CD4-positive, alpha-beta T cell treated with Interleukin-1 beta for 1 hour (primary cell): ENCODE results near the gene MLIP.
"Not testable (repeated sequence)": the region's sequence is repeated elsewhere in the genome, so short reads cannot be mapped to it uniquely, and the experiment has no call there.

Experiments used
- DNase-seq, 2 donors: peaks; one replicate each; pipeline ENCODE4 v3.0.0-alpha.2; 2020 to 2022

Gene MLIP, protein sequence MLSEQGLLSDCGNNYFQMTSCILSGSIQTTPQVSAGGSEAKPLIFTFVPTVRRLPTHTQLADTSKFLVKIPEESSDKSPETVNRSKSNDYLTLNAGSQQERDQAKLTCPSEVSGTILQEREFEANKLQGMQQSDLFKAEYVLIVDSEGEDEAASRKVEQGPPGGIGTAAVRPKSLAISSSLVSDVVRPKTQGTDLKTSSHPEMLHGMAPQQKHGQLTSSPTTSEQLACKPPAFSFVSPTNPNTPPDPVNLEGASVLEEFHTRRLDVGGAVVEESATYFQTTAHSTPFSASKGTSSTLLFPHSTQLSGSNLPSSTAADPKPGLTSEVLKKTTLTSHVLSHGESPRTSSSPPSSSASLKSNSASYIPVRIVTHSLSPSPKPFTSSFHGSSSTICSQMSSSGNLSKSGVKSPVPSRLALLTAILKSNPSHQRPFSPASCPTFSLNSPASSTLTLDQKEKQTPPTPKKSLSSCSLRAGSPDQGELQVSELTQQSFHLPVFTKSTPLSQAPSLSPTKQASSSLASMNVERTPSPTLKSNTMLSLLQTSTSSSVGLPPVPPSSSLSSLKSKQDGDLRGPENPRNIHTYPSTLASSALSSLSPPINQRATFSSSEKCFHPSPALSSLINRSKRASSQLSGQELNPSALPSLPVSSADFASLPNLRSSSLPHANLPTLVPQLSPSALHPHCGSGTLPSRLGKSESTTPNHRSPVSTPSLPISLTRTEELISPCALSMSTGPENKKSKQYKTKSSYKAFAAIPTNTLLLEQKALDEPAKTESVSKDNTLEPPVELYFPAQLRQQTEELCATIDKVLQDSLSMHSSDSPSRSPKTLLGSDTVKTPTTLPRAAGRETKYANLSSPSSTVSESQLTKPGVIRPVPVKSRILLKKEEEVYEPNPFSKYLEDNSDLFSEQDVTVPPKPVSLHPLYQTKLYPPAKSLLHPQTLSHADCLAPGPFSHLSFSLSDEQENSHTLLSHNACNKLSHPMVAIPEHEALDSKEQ

DNA sequence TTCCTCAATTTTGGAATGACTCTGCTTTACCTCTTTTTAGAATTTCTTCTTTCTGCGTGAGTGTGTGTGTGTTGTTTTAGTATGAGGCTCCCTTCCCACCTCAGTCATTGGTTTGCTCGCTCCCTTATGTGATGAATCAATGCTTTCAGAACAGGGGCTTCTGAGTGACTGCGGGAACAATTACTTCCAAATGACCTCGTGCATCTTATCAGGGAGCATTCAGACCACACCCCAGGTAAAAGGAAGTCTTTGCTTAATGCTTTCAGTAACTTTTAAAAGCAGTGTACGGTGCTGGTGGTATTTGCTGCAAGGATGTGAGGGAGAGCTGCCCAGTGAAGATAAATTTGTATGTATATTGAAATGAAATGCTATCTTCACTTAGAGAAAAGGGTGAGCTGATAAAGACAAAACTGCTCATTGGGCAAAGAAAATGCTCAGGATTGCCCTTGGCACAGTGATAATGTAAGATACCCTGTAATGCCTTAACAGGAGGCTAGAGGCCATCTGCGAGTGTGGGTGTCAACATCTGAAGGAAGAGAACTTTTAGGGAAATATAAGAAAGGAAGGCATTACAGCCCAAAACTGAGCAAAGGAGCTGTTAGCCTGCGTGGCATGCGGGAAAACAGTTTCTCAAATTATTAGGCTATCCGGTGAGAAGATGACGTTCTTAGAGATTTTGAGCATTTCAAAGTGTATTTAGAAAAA, at the start of gene MLIP:
TSS of gene MLIP (plus strand) at position 103 of the 705 bp plus-strand sequence. CDS start at position 140, 37 bp downstream.
- DNase-seq, result no peak

DNA sequence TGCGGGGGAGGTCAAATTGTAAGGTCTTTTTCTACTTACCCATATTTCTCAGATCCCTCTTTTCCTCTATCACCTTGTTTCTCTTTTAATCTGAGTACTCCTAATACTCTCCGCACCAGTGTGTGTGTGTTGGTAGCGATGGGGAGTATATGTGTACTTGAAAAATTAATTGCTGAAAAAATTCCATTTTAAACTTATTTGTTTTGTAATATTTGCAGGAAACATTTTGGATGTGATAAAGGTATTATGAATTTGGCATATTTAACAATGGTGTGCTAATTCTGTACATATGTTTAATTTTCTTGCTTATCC, 48.1 kb upstream of the MLIP start:
- no peak for DNase-seq

DNA sequence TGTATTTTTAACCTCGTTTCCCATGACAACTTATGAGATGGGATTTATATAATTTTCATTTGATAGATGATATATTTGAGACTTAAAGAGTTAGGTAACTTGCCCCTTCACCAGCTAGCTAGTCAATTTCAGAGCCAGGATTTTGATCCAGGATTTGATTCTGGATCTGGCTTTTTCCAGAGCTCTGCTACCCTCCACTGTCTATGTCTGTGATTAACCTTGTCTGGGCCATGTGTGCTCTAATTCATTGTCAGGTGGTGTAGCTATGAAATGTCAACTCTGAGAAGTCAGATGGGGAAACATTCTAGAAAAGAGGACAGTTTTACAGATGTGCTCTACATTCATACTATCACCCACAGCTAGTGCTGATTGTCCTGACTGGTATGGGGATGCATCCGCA, 42.5 kb upstream of the MLIP start:
- no peak for DNase-seq

DNA sequence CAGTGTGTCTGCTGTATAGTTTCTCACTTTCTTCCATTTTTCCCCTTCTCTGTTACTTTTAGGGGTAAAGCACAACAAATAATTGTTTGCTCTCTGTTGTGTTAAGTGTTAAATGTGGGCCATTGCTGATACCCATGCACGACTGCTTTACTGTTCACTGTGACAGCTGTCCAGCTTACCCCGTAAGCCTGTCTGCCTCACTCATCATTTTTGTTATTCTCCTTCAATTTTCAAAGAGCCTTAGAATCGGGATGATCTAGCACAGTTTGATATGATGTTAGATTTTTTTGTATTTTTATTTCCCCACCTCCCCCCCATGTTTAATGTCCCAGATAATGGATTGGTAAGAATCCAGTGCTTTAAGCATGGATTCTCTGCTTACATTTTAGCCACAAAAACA, 41.2 kb upstream of the MLIP start:
- no peak for DNase-seq

DNA sequence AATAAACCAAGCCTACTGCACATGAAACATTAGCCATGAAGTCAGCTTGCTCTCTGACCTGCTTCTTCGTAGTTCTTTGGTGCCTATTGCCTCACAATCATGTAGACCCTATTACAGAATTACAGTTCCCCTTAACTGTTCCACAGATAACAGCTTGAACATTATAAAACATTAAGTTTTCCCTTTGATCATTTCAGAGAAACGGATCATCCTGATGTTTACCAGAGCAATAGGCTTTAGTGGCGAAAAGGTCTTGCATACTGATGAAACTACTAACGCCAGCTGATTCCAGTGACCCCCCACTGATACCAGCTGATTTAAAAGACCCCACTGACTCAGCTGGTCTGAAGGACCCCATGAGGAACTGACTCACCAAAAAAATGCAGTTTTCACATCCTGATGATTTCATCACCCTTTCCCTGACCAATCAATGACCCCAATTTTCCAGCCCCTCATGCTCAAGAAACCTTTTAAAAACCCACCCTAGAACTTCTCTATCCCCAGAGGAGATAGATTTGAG, 39.4 kb upstream of the MLIP start:
- no peak for DNase-seq

DNA sequence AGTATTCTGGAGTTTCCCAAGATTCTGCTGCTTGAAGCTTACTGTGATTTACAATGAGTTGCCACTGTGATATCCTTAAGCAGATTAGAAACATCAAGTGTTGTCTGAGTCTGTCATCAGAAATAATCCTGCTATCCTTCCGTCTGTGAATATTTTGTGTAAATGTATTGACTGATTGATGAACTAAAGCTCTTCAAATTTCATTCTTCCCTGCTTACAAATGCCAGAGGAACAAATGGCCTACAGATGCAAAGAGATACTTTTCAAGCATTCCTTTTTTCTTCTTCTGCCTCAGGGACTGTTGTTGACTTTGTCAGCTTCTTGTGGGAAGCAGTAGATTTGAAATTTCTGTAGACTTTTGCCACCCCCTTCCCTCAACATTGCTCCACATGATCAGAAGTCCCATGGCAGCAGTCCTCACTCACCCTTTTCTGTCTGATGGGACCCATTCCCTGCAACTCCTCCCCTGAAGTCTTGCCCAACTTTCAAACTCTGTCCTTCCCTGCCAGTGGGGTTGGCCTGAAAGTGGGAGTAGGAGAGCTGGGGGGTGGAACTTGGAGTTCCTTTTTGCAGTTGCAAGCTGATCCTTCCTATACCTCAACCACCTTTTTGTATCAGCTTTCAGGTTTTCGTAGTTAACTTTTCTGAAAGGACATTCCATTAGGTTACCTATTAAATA, 38.5 kb upstream of the MLIP start:
- no peak for DNase-seq

DNA sequence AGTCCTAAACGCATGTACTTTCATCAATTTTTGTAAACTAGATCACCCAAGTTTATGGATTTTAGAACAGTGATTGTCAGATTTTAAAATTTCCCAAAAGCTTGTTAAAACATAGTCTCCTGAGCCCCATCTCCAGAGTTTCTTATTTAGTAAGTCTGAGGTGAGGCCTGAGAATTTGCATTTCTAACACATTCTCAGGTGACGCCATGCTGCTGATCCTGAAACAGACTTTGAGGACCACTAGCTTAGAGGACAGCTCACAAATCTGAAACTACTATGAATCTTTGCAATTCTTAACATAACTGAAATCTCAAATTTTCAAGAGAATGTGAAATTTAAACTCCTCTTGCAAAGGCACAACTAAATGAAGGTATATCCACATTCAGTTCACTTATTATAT, 37.8 kb upstream of the MLIP start:
- DNase-seq, result no peak

DNA sequence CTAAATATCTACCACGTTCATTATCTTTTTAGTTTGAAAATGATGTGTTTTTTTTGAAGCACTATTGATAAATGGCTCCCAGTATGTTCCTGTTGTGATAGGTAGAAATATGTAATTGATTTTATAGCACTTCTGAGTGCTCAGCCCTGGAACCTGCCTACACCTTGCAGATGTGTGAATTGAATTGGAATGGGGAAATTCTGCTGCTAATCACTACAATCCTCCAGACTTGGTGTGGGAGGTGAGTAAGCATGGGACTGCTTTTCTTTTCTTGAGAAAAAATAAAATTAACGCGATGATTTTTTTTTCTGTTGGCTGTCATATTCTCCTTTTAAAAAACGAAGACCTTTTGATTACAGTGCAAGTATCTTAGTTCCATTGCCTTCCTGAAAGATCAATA, 37.1 kb upstream of the MLIP start:
- no peak for DNase-seq

DNA sequence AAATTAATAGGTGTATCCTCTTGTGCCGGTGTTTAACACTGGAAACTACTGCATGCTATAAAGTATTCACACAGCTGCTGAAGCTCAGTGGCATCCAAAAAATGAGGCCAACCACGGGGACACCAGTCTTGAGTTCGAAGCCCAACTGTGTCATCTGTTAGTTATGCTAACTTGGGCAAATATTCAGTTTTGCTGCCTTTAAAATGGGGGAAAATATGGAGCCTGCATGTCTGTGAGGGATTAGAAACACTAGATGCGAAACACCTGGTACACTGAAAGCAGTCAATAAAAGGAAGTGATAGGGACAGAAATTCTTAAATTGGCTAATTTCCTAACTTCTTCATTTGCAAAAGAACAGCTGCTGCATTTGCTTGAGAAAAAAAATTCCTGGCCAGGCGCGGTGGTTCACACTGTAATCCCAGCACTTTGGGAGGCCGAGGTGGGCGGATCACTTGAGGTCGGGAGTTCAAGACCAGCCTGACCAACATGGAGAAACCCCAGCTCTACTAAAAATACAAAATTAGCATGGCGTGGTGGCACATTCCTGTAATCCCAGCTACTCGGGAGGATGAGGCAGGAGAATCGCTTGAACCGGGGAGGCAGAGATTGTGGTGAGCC, 36.6 kb upstream of the MLIP start:
- no peak for DNase-seq

DNA sequence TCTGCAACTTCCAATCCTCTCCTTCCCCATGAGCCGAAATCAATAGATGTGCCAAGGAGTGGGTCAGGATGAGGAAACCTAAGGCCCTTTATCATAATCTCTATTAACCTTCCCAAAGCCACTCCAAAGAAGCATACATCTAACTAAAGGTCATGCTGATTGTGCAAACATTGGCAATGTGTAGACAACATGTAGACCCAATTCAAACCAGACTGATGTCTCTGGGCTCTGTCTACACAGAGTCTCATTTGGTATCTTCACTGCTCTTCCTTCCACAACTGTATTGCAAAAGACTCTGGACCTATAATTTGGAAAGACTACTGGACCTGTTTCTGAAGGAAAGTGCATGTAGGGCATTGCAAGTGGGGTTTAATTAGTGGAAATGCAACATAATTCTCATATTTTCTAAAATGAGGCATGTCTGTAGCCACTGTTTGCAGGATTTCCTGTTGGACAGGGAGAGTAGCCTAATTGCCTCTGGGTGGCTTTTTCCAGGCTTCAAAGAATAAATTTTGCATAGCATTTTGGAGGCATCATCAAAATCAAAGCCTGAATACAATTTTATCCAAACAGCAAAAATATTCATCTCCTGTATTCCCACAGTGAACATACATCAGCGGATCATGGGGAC, 35.0 kb upstream of the MLIP start:
- DNase-seq, result no peak

DNA sequence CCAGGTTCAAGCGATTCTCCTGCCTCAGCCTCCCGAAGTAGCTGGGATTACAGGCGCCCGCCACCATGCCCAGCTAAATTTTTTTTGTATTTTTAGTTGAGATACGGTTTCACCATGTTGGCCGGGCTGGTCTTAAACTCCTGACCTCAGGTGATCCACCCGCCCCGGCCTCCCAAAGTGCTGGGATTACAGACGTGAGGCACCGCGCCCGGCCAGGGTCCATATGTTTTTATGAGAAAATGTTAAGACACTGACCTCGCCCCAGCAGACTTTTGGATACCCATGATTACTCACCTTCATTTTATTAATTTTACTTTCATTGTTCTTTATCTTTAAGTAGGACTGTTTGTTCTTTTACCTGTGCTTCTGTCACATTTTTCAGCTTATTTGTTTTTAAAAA, 29.7 kb upstream of the MLIP start:
- not testable (repeated sequence) for DNase-seq

DNA sequence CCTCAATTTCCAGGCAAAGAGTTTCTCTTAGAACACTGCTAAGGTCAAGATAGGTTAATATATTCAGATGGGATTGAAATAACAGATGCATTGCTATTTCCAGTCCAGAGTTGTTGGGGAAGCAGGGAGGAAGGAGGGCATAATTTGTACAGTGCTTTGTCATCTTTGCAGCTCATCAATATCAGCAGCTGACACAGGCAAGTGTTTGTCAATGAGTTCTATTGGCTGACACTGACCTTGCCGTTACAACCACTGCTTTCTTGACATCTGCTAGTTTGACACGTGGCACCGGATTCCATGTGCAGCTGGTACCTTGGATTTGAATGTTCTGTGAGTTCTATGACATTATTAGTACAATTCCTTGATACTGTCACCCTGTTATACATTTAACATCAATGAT, 28.0 kb upstream of the MLIP start:
- DNase-seq, result no peak

DNA sequence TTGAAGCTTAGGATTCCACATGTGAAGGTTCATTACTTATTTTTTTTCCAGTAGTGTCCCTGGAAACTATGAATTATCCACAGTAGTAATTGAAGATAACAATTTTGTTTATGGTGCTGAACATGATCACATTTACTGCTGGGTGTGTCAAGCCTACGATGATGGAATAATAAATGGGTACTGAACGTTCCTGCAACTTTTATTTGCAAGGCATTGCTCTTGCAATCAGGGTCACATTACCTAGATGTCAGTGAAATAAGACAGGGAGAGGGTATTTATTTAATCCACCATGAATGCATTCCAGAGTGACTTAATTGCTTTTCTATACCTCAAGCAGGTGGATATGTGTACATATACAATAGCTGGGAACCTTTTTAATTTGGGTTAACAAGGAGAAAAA, 27.0 kb upstream of the MLIP start:
- no peak for DNase-seq

DNA sequence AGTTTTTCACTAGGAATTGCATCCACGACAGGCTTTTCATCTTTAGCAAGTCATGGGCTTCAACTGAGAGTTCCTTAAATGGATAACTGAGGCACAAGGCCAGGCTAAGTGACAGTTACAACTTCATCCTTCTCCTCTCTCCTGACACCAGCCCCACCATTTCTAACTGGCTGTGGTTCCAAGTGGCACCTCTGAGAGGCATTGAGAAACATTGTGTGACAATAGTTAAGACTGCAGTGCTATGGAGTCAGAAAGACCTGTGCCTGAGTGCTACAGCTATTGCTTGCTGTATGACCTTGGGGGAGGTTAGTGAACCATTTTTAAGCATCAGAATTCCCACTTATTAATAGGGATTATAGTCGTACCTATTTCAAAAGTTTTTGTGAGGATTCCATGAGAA, 26.2 kb upstream of the MLIP start:
- no peak for DNase-seq

DNA sequence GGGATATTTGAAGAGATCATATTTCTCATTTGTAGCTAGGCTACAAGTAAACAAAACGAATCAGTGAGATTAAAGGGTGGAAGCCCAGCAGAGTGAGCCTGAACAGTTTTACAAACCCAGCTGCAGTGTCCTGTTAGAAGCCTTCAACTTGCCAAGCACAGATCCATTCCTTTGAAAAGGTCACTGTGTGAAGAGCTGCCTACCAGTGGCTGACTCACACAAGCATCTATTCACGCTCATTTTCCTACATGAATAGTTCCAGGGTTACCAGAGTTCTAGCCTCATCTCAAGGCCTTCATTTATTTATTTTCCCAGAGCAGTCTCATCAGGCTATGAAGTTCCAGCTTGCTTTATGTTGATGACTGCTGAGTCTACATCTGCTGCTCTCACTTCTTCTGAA, 25.7 kb upstream of the MLIP start:
- DNase-seq, result no peak

DNA sequence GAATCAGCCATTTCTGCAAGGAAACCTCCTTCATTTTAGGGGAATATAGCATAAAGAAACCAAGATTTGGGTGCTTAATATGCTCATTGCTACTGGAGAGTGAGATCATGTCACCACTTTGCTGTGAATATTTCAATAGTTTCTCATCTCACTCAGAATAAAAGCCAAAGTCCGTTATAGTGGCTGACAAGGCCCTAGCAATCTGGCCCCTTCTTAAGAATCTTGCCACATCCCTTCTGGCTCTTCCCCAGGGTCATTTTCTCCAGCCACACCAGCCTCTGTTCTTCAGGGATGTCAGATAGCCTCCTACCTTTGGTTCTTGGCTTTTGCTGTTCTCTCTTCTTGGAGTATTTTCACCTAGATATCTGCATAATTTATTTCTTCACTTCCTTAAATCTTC, 24.8 kb upstream of the MLIP start:
- no peak for DNase-seq

DNA sequence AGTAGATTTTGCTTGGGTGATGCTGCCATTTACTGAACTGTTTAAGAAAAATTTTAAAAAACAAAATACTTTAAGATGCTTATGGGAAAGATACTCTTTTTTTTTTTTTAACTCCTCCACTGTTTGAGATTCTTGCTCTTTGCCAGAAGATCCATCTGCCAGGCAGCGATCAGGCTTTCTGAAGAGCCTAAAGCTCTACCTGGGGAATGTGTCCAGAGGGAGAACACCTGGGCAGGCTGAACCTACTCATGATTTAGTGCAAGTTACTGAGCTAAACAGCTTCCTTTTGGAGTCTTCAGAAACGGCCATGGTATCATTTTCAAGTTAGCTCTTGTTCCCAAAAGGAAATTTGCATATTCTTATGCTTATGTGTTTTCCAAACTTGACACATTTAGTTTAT, 23.5 kb upstream of the MLIP start:
- no peak for DNase-seq

DNA sequence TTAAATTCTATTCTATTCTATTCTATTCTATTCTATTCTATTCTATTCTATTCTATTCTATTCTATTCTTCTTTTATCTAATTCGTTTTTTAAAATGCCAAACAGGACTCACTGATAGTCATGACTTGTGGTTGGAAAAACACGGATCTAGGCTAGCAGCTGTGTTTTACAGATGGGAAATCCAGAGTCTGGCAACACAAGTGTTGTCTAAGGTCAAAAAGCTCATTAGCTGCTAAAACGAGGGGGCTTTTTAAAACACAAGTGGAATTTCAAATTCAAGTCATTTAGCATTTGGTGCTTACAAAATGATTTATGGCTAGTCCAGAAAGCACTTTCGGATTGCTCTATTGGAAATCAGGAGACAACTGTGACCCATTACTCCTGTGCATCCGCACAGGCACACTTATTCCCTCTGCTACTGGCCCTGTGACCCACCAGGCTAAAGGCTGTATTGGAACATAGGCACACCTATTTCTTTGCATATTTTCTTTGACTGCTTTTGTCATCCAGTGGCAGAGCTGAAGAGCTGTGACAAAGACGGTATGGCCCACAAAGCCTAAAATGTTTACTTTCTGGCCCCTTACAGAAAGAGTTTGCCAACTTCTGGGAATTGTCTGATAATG, 17.8 kb upstream of the MLIP start:
- no peak for DNase-seq

DNA sequence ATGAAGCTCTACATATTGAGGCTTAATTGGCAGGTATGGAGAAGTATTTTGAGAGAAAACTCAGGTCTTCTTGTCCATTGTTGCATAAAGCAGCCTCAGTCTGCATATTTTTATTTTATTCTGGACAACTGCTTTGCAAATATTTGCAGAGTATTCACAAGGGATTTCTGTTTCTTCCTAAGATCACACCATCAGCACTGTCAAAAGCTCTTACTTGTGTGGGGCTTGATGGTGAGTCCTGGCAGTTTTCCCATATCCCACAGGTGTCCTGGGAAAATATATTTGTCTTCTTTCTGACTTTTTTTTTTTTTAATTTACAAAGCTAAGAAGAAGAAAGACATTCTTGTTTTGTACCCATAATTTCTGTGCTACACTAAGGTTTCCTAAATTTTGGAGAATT, 16.9 kb upstream of the MLIP start:
- no peak for DNase-seq

DNA sequence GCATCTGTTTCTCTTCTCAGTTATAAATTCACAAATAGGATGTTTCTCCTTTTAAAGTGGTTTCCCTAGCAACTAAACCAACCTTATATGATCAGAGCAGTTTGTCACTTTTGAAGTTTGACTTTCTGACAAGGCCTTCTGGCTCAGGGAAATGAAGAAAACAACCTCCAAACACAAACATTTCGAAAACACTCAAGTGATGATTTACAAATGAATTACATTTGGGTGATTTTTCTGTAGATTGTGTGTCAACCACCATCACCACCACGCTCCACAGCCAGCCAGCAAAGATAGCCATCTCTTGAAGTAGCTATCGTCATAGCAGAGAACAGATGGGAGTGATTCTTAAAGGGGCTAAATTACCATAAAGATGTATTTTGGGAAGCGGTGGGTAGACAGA, 16.5 kb upstream of the MLIP start:
- no peak for DNase-seq

DNA sequence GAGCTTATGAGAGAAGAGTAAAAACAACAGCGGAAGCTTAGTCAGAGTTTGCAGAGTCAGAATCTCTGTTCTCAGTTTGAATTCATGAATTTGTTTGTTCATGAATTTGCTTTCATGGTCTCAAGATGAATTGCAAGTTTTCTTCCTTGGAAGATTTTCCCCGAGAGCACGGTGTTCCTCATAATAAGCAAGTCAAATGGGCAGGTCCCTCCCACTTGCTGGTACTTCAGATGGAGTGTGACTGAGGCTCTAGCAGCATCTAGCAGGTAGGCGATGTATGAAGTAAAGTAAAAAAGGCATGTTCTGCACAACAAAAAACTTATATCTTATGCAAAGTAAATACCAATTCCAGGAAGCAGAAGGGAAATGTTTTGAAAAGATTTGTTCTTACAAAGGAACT, 15.5 kb upstream of the MLIP start:
- no peak for DNase-seq
